NCI-H510A (cell line): ENCODE data around the gene RDH11.

ENCODE experiments used
- DNase-seq: peaks from one replicate; lab custom pipeline; 2025; lab: John Stamatoyannopoulos, UW

RDH11 gene

GRCh38 chr14:67645414-67645813 lies 50.1 kb downstream of the RDH11 start:
- no peak for DNase-seq

- no peak for DNase-seq
Measured at GRCh38 chr14:67644428-67644827, 51.1 kb downstream of the RDH11 start.

GRCh38 chr14:67643713-67644112 lies 51.9 kb downstream of the RDH11 start:
- DNase-seq = no peak

GRCh38 chr14:67641902-67642749 lies 53.4 kb downstream of the RDH11 start:
- DNase-seq = no peak

- DNase-seq = no peak
Measured at GRCh38 chr14:67641480-67641879, 54.1 kb downstream of the RDH11 start.

GRCh38 chr14:67638642-67639041 lies 56.9 kb downstream of the RDH11 start:
- DNase-seq = no peak

- peak; percentile 49 for DNase-seq
Measured at GRCh38 chr14:67636361-67636919, 59.1 kb downstream of the RDH11 start.

GRCh38 chr14:67633451-67634147 lies 62.0 kb downstream of the RDH11 start:
- no peak for DNase-seq

- no peak for DNase-seq
Measured at GRCh38 chr14:67630938-67631337, 64.6 kb downstream of the RDH11 start.

GRCh38 chr14:67630186-67630585 lies 65.4 kb downstream of the RDH11 start:
- no peak for DNase-seq

- DNase-seq = no peak
Measured at GRCh38 chr14:67627519-67627918, 68.0 kb downstream of the RDH11 start.
